ENCODE data around the gene CTTNBP2NL.

- TF ChIP-seq CTCF (IDR thresholded peaks at IDR 0.05) (no peak), POLR2A (IDR thresholded peaks at IDR 0.05) (no peak)
These were observed 112.4 kb downstream of the CTTNBP2NL start, which contains the start of gene WNT2B for GRCh38 chr1:112508278-112509004.

All from testis (tissue), 2 donors.